AG04449 (cell line): Measurements from ENCODE around the gene CCND2.

ENCODE experiments used
- CTCF ChIA-PET: fragments of 350-600 bp; formaldehyde crosslinking; extraction: SDS; loops from one replicate; lab custom pipeline; 2021; ENCODE audit warnings: antibody characterized with exemption; lab: Yijun Ruan, JAX
- POLR2A ChIA-PET: fragments of 400-600, 350-600 bp; formaldehyde crosslinking; extraction: SDS; loops from one replicate; lab custom pipeline; 2020; ENCODE audit warnings: antibody characterized with exemption, inconsistent platforms; lab: Yijun Ruan, JAX
- DNase-seq: peaks from one replicate; pipeline ENCODE4 v3.0.0-alpha.2; 2010; ENCODE audit warnings: low read depth, low spot score
- H3K4me3 ChIP-seq: 2 replicates; pipeline ENCODE4 v1.5.1; 2011; ENCODE audit warnings: low read depth, mild to moderate bottlenecking, control low read depth, low read length
- TF ChIP-seq, protein P1 (sequence below): IDR thresholded peaks from one replicate; pipeline ENCODE4 v1.5.1; 2011; ENCODE audit warnings: mild to moderate bottlenecking, moderate library complexity, low read length, control low read depth, inconsistent platforms; ENCODE audit not compliant: insufficient read depth; ENCODE audit errors: missing control alignments

CCND2 gene

DNA sequence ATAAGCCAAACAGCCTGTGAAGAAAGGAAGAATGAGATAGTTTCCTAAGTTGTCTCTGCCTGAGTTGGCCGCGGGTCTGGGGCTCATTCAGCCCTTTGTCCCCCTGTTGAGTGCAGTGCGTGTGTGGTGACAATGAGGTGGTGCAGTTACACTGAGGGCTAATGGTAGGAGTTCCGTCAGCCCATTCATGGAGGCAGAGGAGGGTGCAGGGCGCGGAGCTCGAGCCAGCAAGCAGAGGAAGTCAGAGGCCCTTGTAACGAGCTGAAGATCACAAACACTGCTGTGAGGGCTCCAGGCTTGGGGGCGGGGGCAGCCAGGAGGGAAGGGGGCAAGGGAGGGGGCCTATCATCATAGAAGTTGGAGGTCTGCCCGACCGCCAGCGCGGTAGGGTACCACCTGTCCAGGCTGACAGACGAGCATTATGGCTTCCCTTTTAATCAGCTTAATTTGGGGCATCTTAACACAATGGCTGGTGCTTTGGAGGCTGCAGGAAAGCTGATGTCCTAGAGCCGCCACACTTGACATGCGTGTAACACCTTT is 20.5 kb downstream of the CCND2 start:
- no peak overlapping the region for H3K4me3 ChIP-seq
- CTCF ChIA-PET = interaction anchor here (1.0 to 3.4 kb wide), 4 partner anchors 14 to 240 kb away, joined by 3 to 19 read pairs (median 6); no protein-coding TSS in a partner anchor
- POLR2A ChIA-PET = no interaction called here
- TF ChIP-seq, protein P1, sequence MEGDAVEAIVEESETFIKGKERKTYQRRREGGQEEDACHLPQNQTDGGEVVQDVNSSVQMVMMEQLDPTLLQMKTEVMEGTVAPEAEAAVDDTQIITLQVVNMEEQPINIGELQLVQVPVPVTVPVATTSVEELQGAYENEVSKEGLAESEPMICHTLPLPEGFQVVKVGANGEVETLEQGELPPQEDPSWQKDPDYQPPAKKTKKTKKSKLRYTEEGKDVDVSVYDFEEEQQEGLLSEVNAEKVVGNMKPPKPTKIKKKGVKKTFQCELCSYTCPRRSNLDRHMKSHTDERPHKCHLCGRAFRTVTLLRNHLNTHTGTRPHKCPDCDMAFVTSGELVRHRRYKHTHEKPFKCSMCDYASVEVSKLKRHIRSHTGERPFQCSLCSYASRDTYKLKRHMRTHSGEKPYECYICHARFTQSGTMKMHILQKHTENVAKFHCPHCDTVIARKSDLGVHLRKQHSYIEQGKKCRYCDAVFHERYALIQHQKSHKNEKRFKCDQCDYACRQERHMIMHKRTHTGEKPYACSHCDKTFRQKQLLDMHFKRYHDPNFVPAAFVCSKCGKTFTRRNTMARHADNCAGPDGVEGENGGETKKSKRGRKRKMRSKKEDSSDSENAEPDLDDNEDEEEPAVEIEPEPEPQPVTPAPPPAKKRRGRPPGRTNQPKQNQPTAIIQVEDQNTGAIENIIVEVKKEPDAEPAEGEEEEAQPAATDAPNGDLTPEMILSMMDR = no peak
- DNase-seq = no peak

DNA sequence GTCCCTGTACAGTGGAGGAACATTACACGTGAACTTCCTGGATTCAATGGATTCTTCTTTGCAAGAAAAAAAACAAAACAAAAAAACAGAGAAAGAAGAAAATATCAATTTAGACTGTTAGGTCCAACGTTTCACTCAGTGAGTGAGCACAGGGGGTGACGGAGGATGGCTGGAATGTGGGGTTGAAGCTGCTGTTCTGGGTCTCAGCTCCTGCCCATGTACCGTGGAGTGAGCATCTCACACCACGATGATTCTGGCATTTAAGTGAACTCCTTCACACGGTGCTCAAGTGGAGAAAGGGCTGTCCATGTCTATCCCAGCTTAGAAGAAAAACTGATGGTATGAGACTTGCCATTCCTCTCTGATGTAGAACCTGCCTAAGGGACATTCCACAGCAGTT is 23.2 kb downstream of the CCND2 start:
- CTCF ChIA-PET = interaction anchor here (0.8 to 3.4 kb wide), 2 partner anchors 11 to 20 kb away, joined by 3 to 19 read pairs; no protein-coding TSS in a partner anchor

DNA sequence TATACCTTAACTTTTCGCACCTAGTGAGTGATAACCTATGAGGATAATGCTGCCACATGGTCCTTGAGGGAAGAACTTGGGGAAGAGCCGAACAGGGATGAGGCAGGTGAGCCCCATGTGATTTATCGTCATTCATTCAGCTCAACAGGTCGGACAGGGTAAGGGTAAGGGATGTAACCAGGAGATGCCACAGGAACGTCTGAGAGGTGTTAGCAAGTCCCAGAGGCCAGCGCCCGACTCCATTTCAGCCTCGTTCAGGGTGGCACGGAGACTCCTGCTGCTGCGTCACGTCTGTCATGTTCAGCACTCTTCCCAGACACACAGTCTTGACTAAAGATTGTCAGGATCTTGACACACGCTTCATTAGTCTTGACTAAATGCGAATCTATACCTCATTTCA is 24.1 kb downstream of the CCND2 start:
- TF ChIP-seq, protein P1 = no peak
- CTCF ChIA-PET = interaction anchor here (1.4 kb wide), 1 partner anchor 21 kb away, joined by 6 read pairs; no protein-coding TSS in a partner anchor
- DNase-seq = no peak
- POLR2A ChIA-PET = no interaction called here
- no peak overlapping the region for H3K4me3 ChIP-seq

More for the DNA sequence above, 23.2 kb downstream of the CCND2 start:
- TF ChIP-seq, protein P1 = no peak
- POLR2A ChIA-PET = no interaction called here
- no peak for DNase-seq
- no peak overlapping the region for H3K4me3 ChIP-seq

DNA sequence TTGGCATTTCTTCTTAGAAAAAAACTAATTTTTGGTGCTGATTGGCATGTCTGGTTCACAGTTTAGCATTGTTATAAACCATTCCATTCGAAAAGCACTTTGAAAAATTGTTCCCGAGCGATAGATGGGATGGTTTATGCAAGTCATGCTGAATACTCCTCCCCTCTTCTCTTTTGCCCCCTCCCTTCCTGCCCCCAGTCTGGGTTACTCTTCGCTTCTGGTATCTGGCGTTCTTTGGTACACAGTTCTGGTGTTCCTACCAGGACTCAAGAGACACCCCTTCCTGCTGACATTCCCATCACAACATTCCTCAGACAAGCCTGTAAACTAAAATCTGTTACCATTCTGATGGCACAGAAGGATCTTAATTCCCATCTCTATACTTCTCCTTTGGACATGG is 27.3 kb downstream of the CCND2 start:
- ChIA-PET POLR2A (no interaction called here), CTCF (interaction anchor here (1.1 kb wide), 1 partner anchor 23 kb away, joined by 4 read pairs; no protein-coding TSS in a partner anchor)
- no peak for DNase-seq

DNA sequence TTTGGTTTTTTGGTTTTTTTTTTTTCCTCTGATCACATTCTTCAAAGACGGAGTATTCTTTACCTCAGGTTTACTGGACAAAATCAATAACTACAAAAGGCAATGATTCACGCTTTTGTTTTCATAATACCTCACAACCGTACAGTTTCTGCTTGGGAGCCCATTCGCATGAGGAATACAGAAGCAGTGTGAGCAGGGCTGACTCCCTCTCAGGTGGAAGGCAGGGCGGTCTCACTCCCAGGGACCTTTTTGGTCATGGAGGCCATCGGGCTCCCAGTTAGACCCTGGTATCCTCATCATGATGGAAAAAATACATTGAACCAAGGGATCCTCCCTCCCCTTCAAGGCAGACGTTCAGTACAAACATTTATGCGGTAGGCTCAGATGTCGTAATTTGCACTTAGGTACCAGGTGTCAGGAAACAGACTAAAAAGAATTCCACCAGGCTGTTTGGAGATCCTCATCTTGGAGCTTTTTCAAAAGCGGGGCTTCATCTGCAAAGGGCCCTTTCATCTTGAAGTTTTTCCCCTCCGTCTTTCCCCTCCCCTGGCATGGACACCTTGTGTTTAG is 28.5 kb downstream of the CCND2 start:
- TF ChIP-seq, protein P1 = no peak
- ChIA-PET CTCF (no interaction called here), POLR2A (no interaction called here)
- no peak overlapping the region for H3K4me3 ChIP-seq
- DNase-seq = no peak

More for the DNA sequence above, 27.3 kb downstream of the CCND2 start:
- H3K4me3 ChIP-seq = no peak overlapping the region
- TF ChIP-seq, protein P1 = no peak

DNA sequence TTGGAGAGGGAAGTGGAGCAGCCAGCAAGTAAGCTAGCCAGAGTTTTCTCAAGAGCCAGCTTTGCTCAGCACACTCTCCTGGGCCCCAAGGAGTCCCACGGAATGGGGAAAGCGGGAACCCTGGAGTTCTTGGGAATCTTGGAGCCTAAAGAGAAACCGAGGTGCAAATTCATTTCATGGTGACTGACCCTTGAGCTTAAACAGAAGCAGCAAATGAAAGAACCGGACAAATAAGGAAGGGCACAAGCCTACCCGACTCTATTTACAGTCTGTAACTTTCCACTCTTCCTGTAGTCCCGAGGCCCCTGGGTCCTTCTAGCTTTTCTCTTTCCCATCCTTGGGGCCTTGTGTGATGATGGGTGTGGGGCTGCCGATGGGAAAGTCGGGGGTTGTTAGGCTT is 29.3 kb downstream of the CCND2 start:
- DNase-seq = no peak
- TF ChIP-seq, protein P1 = no peak
- ChIA-PET CTCF (interaction anchor here (1.3 kb wide), 1 partner anchor 26 kb away, joined by 5 read pairs; no protein-coding TSS in a partner anchor), POLR2A (no interaction called here)
- H3K4me3 ChIP-seq = no peak overlapping the region
